ENCODE results near the gene SIX1.

The SIX1 gene

GRCh38 chr14:60648934-60649874 lies at the start of gene SIX1:
SIX1 (minus strand) TSS chr14:60649477; CDS start chr14:60649189, 288 bp downstream.
- Histone ChIP-seq H3K4me1 (ENCODE audit: control insufficient read depth, insufficient read depth, low read length) (peaks cover 41% of the 10 kb centered on the region), H3K36me3 (ENCODE audit: control insufficient read depth in 2 of 2, insufficient read depth in 2 of 2, low read length in 2 of 2) (no peaks in the 10 kb centered on the region), H3K27me3 (ENCODE audit: control insufficient read depth in 1 of 2, insufficient read depth in 2 of 2, low read length in 2 of 2) (peaks cover 88 to 98% of the 10 kb centered on the region in 2 donors), H3K4me3 (ENCODE audit: low read length in 2 of 2) (peak within 1 kb of the TSS; percentile 62 to 75), H3K9ac (ENCODE audit: low read length in 2 of 2) (no peak within 1 kb of the TSS), H3K27ac (ENCODE audit: low read length) (no peak within 1 kb of the TSS), H3K9me3 (ENCODE audit: control insufficient read depth in 2 of 2, low read length in 2 of 2) (peaks cover 0 to 3% of the 10 kb centered on the region in 2 donors)

- H3K27ac ChIP-seq (ENCODE audit: low read length) = no peak overlapping the region
- no peaks in the 10 kb centered on the region for H3K4me1 ChIP-seq (ENCODE audit: control insufficient read depth, insufficient read depth, low read length)
- H3K4me3 ChIP-seq (ENCODE audit: low read length in 2 of 2) = no peak overlapping the region
- peaks cover 0 to 2% of the 10 kb centered on the region in 2 donors for H3K9me3 ChIP-seq (ENCODE audit: control insufficient read depth in 2 of 2, low read length in 2 of 2)
- no peaks in the 10 kb centered on the region for H3K36me3 ChIP-seq (ENCODE audit: control insufficient read depth in 2 of 2, insufficient read depth in 2 of 2, low read length in 2 of 2)
- no peak overlapping the region for H3K9ac ChIP-seq (ENCODE audit: low read length in 2 of 2)
- H3K27me3 ChIP-seq (ENCODE audit: control insufficient read depth in 1 of 2, insufficient read depth in 2 of 2, low read length in 2 of 2) = no peaks in the 10 kb centered on the region
Measured at GRCh38 chr14:60695327-60695726, 46.0 kb upstream of the SIX1 start.

GRCh38 chr14:60691383-60692113 lies 42.3 kb upstream of the SIX1 start:
- Histone ChIP-seq H3K27me3 (ENCODE audit: control insufficient read depth in 1 of 2, insufficient read depth in 2 of 2, low read length in 2 of 2) (no peaks in the 10 kb centered on the region), H3K27ac (ENCODE audit: low read length) (no peak overlapping the region), H3K4me1 (ENCODE audit: control insufficient read depth, insufficient read depth, low read length) (no peaks in the 10 kb centered on the region), H3K36me3 (ENCODE audit: control insufficient read depth in 2 of 2, insufficient read depth in 2 of 2, low read length in 2 of 2) (no peaks in the 10 kb centered on the region), H3K9me3 (ENCODE audit: control insufficient read depth in 2 of 2, low read length in 2 of 2) (no peaks in the 10 kb centered on the region), H3K9ac (ENCODE audit: low read length in 2 of 2) (no peak overlapping the region), H3K4me3 (ENCODE audit: low read length in 2 of 2) (no peak overlapping the region)

- Histone ChIP-seq H3K36me3 (ENCODE audit: control insufficient read depth in 2 of 2, insufficient read depth in 2 of 2, low read length in 2 of 2) (no peaks in the 10 kb centered on the region), H3K27me3 (ENCODE audit: control insufficient read depth in 1 of 2, insufficient read depth in 2 of 2, low read length in 2 of 2) (no peaks in the 10 kb centered on the region), H3K9me3 (ENCODE audit: control insufficient read depth in 2 of 2, low read length in 2 of 2) (peaks cover 0 to 2% of the 10 kb centered on the region in 2 donors), H3K9ac (ENCODE audit: low read length in 2 of 2) (no peak overlapping the region), H3K4me3 (ENCODE audit: low read length in 2 of 2) (no peak overlapping the region), H3K27ac (ENCODE audit: low read length) (no peak overlapping the region), H3K4me1 (ENCODE audit: control insufficient read depth, insufficient read depth, low read length) (no peaks in the 10 kb centered on the region)
Measured at GRCh38 chr14:60686865-60687264, 37.6 kb upstream of the SIX1 start.

GRCh38 chr14:60684203-60684602 lies 34.9 kb upstream of the SIX1 start:
- Histone ChIP-seq H3K27me3 (ENCODE audit: control insufficient read depth in 1 of 2, insufficient read depth in 2 of 2, low read length in 2 of 2) (no peaks in the 10 kb centered on the region), H3K9ac (ENCODE audit: low read length in 2 of 2) (no peak overlapping the region), H3K4me3 (ENCODE audit: low read length in 2 of 2) (no peak overlapping the region), H3K36me3 (ENCODE audit: control insufficient read depth in 2 of 2, insufficient read depth in 2 of 2, low read length in 2 of 2) (no peaks in the 10 kb centered on the region), H3K27ac (ENCODE audit: low read length) (no peak overlapping the region), H3K9me3 (ENCODE audit: control insufficient read depth in 2 of 2, low read length in 2 of 2) (peaks cover 0 to 2% of the 10 kb centered on the region in 2 donors), H3K4me1 (ENCODE audit: control insufficient read depth, insufficient read depth, low read length) (no peaks in the 10 kb centered on the region)

- no peak overlapping the region for H3K4me3 ChIP-seq (ENCODE audit: low read length in 2 of 2)
- H3K27ac ChIP-seq (ENCODE audit: low read length) = no peak overlapping the region
Measured at GRCh38 chr14:60681271-60681670, 32.0 kb upstream of the SIX1 start.

GRCh38 chr14:60680511-60680910 lies 31.2 kb upstream of the SIX1 start:
- Histone ChIP-seq H3K27me3 (ENCODE audit: control insufficient read depth in 1 of 2, insufficient read depth in 2 of 2, low read length in 2 of 2) (no peaks in the 10 kb centered on the region), H3K9ac (ENCODE audit: low read length in 2 of 2) (no peak overlapping the region), H3K27ac (ENCODE audit: low read length) (no peak overlapping the region), H3K9me3 (ENCODE audit: control insufficient read depth in 2 of 2, low read length in 2 of 2) (peaks cover 0 to 2% of the 10 kb centered on the region in 2 donors), H3K4me1 (ENCODE audit: control insufficient read depth, insufficient read depth, low read length) (no peaks in the 10 kb centered on the region), H3K36me3 (ENCODE audit: control insufficient read depth in 2 of 2, insufficient read depth in 2 of 2, low read length in 2 of 2) (no peaks in the 10 kb centered on the region), H3K4me3 (ENCODE audit: low read length in 2 of 2) (no peak overlapping the region)

More at GRCh38 chr14:60681271-60681670, 32.0 kb upstream of the SIX1 start:
- peaks cover 0 to 2% of the 10 kb centered on the region in 2 donors for H3K9me3 ChIP-seq (ENCODE audit: control insufficient read depth in 2 of 2, low read length in 2 of 2)
- no peak overlapping the region for H3K9ac ChIP-seq (ENCODE audit: low read length in 2 of 2)
- no peaks in the 10 kb centered on the region for H3K36me3 ChIP-seq (ENCODE audit: control insufficient read depth in 2 of 2, insufficient read depth in 2 of 2, low read length in 2 of 2)
- no peaks in the 10 kb centered on the region for H3K4me1 ChIP-seq (ENCODE audit: control insufficient read depth, insufficient read depth, low read length)
- no peaks in the 10 kb centered on the region for H3K27me3 ChIP-seq (ENCODE audit: control insufficient read depth in 1 of 2, insufficient read depth in 2 of 2, low read length in 2 of 2)

GRCh38 chr14:60679566-60680258 lies 30.4 kb upstream of the SIX1 start:
- H3K4me3 ChIP-seq (ENCODE audit: low read length in 2 of 2) = no peak overlapping the region
- H3K27me3 ChIP-seq (ENCODE audit: control insufficient read depth in 1 of 2, insufficient read depth in 2 of 2, low read length in 2 of 2) = no peaks in the 10 kb centered on the region
- H3K9me3 ChIP-seq (ENCODE audit: control insufficient read depth in 2 of 2, low read length in 2 of 2) = peaks cover 0 to 2% of the 10 kb centered on the region in 2 donors
- no peaks in the 10 kb centered on the region for H3K36me3 ChIP-seq (ENCODE audit: control insufficient read depth in 2 of 2, insufficient read depth in 2 of 2, low read length in 2 of 2)
- no peaks in the 10 kb centered on the region for H3K4me1 ChIP-seq (ENCODE audit: control insufficient read depth, insufficient read depth, low read length)
- no peak overlapping the region for H3K9ac ChIP-seq (ENCODE audit: low read length in 2 of 2)
- no peak overlapping the region for H3K27ac ChIP-seq (ENCODE audit: low read length)

GRCh38 chr14:60677701-60678100 lies 28.4 kb upstream of the SIX1 start:
- no peaks in the 10 kb centered on the region for H3K27me3 ChIP-seq (ENCODE audit: control insufficient read depth in 1 of 2, insufficient read depth in 2 of 2, low read length in 2 of 2)
- H3K4me3 ChIP-seq (ENCODE audit: low read length in 2 of 2) = no peak overlapping the region
- H3K9ac ChIP-seq (ENCODE audit: low read length in 2 of 2) = no peak overlapping the region
- no peak overlapping the region for H3K27ac ChIP-seq (ENCODE audit: low read length)
- H3K36me3 ChIP-seq (ENCODE audit: control insufficient read depth in 2 of 2, insufficient read depth in 2 of 2, low read length in 2 of 2) = no peaks in the 10 kb centered on the region
- H3K9me3 ChIP-seq (ENCODE audit: control insufficient read depth in 2 of 2, low read length in 2 of 2) = no peaks in the 10 kb centered on the region
- H3K4me1 ChIP-seq (ENCODE audit: control insufficient read depth, insufficient read depth, low read length) = no peaks in the 10 kb centered on the region

- H3K9me3 ChIP-seq (ENCODE audit: control insufficient read depth in 2 of 2, low read length in 2 of 2) = no peaks in the 10 kb centered on the region
- H3K27me3 ChIP-seq (ENCODE audit: control insufficient read depth in 1 of 2, insufficient read depth in 2 of 2, low read length in 2 of 2) = no peaks in the 10 kb centered on the region
- no peak overlapping the region for H3K27ac ChIP-seq (ENCODE audit: low read length)
- no peaks in the 10 kb centered on the region for H3K36me3 ChIP-seq (ENCODE audit: control insufficient read depth in 2 of 2, insufficient read depth in 2 of 2, low read length in 2 of 2)
- H3K4me1 ChIP-seq (ENCODE audit: control insufficient read depth, insufficient read depth, low read length) = no peaks in the 10 kb centered on the region
- no peak overlapping the region for H3K9ac ChIP-seq (ENCODE audit: low read length in 2 of 2)
- no peak overlapping the region for H3K4me3 ChIP-seq (ENCODE audit: low read length in 2 of 2)
Measured at GRCh38 chr14:60670989-60671388, 21.7 kb upstream of the SIX1 start.
